ENCODE data around the gene LITAFD. TPM values are rescaled to one million over a fixed set of nuclear protein-coding genes. Genes with fewer than 3 reads are reported as not detected.
A peak's percentile ranks its signal among the peaks of the same experiment; 100 is the strongest.

LITAFD gene
- total RNA-seq, 1 experiment from 2014 or later: not detected

DNA sequence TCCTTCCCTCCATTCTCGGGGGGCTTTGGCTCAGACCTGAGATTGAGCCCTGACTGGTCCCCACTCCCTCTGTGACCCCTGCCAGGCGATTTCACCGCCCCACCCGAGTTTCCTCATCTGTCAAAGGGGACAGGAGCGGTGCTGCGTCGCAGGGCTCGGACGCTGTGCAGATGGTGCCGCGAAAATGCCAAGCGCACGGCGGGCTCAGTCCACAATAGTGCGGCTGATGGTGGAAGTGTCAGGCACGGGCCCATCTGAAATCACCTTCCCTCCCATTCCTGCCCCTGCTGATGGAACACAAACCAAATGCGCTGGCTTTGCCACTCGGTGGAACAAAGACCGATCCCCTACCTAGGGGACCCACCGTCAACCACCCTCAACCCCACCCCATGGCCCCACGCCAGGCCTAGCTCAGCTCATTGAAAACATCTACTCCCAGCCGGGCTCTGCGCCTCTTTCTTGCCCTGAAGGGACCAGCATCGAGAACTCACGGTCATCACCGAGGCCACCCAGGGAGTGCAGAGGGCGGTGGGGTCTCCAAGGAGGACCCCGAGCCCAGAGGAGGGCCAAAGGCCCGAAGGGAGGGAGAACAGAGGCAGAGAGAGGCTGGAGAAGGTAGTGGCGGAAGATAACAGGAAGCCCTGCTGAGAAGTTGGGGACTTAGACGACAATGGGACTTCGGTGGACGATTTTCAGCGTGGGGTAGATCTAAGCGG lies 14.8 kb upstream of the LITAFD start:
- H3K4me1 ChIP-seq (ENCODE audit: control insufficient read depth in 1 of 2, insufficient read depth in 2 of 2, low read length in 2 of 2): peaks cover 61 to 79% of the 10 kb centered on the region in 2 experiments
- no peaks in the 10 kb centered on the region for H3K9me3 ChIP-seq (ENCODE audit: control insufficient read depth in 1 of 2, insufficient read depth in 1 of 2, low read depth in 1 of 2, low read length in 2 of 2)
- peak overlapping the region; percentile 90 for H3K9ac ChIP-seq (ENCODE audit: low read length)
- POLR2A ChIA-PET: no interaction called here
- ATAC-seq: no peak
- peak overlapping the region; percentile 90 for H3K27ac ChIP-seq (ENCODE audit: low read depth, low read length)
- H4K20me1 ChIP-seq (ENCODE audit: insufficient read depth): no peaks in the 10 kb centered on the region; the same call in 1 of the 2 replicates
- H3K9me2 ChIP-seq (ENCODE audit: insufficient read depth): no peaks in the 10 kb centered on the region
- H3K79me2 ChIP-seq (ENCODE audit: insufficient read depth, low read length): peaks cover 59% of the 10 kb centered on the region
- H3K4me3 ChIP-seq (replicated peaks in 1 of 2; ENCODE audit: low read depth in 1 of 2, low read length in 2 of 2): peak overlapping the region; percentile 86 to 93
- intact Hi-C loops (cut with micrococcal nuclease): no loop called here
- RAD21 ChIA-PET (ENCODE audit: low non-redundant PET in 1 of 2, low total read pairs in 2 of 2, uncharacterized antibody in 2 of 2, unreplicated experiment in 2 of 2): no interaction called here
- TF ChIP-seq ZNF274 (IDR thresholded peaks at IDR 0.05; ENCODE audit: low read depth, low read length): no peak
- no peak for TF ChIP-seq EZH2 (IDR thresholded peaks at IDR 0.05)
- no peak for TF ChIP-seq ELF1 (IDR thresholded peaks at IDR 0.05; ENCODE audit: borderline replicate concordance, low read depth)
- TF ChIP-seq ZFX (IDR thresholded peaks at IDR 0.05): no peak
- TF ChIP-seq, protein P1, sequence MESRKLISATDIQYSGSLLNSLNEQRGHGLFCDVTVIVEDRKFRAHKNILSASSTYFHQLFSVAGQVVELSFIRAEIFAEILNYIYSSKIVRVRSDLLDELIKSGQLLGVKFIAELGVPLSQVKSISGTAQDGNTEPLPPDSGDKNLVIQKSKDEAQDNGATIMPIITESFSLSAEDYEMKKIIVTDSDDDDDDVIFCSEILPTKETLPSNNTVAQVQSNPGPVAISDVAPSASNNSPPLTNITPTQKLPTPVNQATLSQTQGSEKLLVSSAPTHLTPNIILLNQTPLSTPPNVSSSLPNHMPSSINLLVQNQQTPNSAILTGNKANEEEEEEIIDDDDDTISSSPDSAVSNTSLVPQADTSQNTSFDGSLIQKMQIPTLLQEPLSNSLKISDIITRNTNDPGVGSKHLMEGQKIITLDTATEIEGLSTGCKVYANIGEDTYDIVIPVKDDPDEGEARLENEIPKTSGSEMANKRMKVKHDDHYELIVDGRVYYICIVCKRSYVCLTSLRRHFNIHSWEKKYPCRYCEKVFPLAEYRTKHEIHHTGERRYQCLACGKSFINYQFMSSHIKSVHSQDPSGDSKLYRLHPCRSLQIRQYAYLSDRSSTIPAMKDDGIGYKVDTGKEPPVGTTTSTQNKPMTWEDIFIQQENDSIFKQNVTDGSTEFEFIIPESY (IDR thresholded peaks at IDR 0.05; ENCODE audit: extremely low read depth, insufficient replicate concordance, low read length): no peak
- no peak for TF ChIP-seq CEBPB (IDR thresholded peaks at IDR 0.05; ENCODE audit: low read depth)
- TF ChIP-seq, protein P2, sequence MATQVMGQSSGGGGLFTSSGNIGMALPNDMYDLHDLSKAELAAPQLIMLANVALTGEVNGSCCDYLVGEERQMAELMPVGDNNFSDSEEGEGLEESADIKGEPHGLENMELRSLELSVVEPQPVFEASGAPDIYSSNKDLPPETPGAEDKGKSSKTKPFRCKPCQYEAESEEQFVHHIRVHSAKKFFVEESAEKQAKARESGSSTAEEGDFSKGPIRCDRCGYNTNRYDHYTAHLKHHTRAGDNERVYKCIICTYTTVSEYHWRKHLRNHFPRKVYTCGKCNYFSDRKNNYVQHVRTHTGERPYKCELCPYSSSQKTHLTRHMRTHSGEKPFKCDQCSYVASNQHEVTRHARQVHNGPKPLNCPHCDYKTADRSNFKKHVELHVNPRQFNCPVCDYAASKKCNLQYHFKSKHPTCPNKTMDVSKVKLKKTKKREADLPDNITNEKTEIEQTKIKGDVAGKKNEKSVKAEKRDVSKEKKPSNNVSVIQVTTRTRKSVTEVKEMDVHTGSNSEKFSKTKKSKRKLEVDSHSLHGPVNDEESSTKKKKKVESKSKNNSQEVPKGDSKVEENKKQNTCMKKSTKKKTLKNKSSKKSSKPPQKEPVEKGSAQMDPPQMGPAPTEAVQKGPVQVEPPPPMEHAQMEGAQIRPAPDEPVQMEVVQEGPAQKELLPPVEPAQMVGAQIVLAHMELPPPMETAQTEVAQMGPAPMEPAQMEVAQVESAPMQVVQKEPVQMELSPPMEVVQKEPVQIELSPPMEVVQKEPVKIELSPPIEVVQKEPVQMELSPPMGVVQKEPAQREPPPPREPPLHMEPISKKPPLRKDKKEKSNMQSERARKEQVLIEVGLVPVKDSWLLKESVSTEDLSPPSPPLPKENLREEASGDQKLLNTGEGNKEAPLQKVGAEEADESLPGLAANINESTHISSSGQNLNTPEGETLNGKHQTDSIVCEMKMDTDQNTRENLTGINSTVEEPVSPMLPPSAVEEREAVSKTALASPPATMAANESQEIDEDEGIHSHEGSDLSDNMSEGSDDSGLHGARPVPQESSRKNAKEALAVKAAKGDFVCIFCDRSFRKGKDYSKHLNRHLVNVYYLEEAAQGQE (IDR thresholded peaks at IDR 0.05; ENCODE audit: low read depth): no peak
- no peak for TF ChIP-seq POLR2AphosphoS5 (IDR thresholded peaks at IDR 0.05; ENCODE audit: low read depth, low read length)
- no peak for TF ChIP-seq CBX3 (IDR thresholded peaks at IDR 0.05; ENCODE audit: low read depth)
- TF ChIP-seq, protein P3, sequence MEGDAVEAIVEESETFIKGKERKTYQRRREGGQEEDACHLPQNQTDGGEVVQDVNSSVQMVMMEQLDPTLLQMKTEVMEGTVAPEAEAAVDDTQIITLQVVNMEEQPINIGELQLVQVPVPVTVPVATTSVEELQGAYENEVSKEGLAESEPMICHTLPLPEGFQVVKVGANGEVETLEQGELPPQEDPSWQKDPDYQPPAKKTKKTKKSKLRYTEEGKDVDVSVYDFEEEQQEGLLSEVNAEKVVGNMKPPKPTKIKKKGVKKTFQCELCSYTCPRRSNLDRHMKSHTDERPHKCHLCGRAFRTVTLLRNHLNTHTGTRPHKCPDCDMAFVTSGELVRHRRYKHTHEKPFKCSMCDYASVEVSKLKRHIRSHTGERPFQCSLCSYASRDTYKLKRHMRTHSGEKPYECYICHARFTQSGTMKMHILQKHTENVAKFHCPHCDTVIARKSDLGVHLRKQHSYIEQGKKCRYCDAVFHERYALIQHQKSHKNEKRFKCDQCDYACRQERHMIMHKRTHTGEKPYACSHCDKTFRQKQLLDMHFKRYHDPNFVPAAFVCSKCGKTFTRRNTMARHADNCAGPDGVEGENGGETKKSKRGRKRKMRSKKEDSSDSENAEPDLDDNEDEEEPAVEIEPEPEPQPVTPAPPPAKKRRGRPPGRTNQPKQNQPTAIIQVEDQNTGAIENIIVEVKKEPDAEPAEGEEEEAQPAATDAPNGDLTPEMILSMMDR (IDR thresholded peaks at IDR 0.05 in 2 of 3, conservative IDR thresholded peaks at IDR 0.05 in 1 of 3; ENCODE audit: borderline replicate concordance in 1 of 3, insufficient read depth in 1 of 3, low read depth in 2 of 3, low read length in 2 of 3): no peak
- TF ChIP-seq TCF7L2 (IDR thresholded peaks at IDR 0.05; ENCODE audit: borderline replicate concordance, extremely low read depth, insufficient read depth, insufficient read length): no peak
- TF ChIP-seq, protein P4, sequence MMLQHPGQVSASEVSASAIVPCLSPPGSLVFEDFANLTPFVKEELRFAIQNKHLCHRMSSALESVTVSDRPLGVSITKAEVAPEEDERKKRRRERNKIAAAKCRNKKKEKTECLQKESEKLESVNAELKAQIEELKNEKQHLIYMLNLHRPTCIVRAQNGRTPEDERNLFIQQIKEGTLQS (IDR thresholded peaks at IDR 0.05): no peak
- peak overlapping the region; percentile 98 for H3K4me2 ChIP-seq (ENCODE audit: low read length)
- no peak for DNase-seq (ENCODE audit: low read depth, low spot score)
- CTCF ChIA-PET: no interaction called here
- H2AFZ ChIP-seq (ENCODE audit: low read depth, low read length, poor library complexity, severe bottlenecking): no peak overlapping the region
- BruUV-seq (replicated peaks): no TSS peak
- no peaks in the 10 kb centered on the region for H3K27me3 ChIP-seq (ENCODE audit: insufficient read depth, low read length)
- H3K36me3 ChIP-seq (ENCODE audit: control insufficient read depth in 1 of 2, insufficient read depth in 2 of 2, low read length in 2 of 2): no peaks in the 10 kb centered on the region
